Subcutaneous adipose tissue (tissue), 4 donors: Measurements from ENCODE around the gene TAGLN3. TPM values are rescaled to one million over a fixed set of nuclear protein-coding genes. Genes with fewer than 3 reads are reported as not detected.

Source experiments
- total RNA-seq, 4 donors: library from RNA; depleted of rRNA; stranded (reverse); fragments of >200 nt; gene quantifications; one replicate each; pipeline ENCODE4 v1.1.0, GENCODE V29; 2016
- TF ChIP-seq, protein P1 (sequence below): fragments of 450-650 bp; IDR thresholded peaks from one replicate; pipeline ENCODE4 v1.5.1; 2016; ENCODE audit warnings: low read depth, mild to moderate bottlenecking, control low read depth, antibody characterized with exemption, moderate library complexity

Gene TAGLN3
- total RNA-seq, 4 donors from 2014 or later: not detected

DNA sequence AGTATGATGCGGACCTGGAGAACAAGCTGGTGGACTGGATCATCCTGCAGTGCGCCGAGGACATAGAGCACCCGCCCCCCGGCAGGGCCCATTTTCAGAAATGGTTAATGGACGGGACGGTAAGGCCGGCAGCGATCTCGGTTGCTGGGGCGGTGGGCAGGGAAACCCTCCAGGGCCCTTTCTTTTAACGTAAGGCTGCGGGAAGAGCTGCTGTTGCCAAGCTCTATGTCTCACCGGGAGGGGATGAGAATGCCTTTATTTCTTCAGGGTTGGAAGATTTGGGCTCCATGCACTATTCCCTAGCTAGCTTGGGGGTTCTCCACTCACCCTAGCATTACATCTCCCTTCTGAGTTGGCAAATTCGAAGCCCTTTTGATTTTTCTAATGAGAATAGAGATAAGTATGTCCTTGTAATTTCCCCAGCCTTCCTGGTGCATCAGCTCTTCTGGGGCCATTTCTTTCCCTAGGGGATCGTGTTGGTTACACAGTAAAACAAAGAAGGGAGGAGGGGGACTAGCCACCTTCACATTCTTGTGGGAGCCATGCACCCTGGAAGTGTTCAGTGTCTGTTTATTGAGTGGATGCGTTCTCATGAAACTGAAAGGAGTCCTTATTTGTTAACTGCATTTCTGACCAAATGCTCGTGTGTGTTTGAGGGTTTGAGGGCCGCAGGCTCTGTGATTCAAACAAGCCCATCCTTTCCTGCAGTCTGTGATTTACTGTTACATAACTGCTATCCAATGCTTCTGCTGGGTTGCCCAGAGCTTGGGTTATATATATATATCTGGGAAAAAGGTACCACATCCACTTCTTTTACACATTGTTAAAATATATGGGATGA, 982 bp downstream of the TAGLN3 start:
- TF ChIP-seq, protein P1, sequence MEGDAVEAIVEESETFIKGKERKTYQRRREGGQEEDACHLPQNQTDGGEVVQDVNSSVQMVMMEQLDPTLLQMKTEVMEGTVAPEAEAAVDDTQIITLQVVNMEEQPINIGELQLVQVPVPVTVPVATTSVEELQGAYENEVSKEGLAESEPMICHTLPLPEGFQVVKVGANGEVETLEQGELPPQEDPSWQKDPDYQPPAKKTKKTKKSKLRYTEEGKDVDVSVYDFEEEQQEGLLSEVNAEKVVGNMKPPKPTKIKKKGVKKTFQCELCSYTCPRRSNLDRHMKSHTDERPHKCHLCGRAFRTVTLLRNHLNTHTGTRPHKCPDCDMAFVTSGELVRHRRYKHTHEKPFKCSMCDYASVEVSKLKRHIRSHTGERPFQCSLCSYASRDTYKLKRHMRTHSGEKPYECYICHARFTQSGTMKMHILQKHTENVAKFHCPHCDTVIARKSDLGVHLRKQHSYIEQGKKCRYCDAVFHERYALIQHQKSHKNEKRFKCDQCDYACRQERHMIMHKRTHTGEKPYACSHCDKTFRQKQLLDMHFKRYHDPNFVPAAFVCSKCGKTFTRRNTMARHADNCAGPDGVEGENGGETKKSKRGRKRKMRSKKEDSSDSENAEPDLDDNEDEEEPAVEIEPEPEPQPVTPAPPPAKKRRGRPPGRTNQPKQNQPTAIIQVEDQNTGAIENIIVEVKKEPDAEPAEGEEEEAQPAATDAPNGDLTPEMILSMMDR: no peak

DNA sequence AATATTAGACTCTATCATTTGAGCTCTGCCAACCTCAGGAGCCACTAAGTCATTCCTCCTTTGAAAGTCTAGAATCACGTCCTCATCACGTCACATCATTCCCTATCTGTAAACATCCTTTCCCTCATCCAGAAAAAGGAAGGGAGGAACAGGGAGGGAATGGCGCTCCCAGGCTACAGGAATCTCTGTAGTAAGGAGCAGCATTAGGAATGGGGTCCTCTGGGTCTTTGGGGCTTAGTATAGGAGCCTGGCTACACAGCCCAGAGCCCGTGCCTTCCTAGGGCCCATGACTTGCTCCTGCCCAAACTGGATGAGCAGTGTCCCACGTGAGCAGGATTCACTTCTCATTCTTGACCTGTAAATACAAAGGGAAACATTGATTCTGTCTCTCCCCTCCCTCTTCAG, 1.6 kb downstream of the TAGLN3 start:
- TF ChIP-seq, protein P1: no peak

DNA sequence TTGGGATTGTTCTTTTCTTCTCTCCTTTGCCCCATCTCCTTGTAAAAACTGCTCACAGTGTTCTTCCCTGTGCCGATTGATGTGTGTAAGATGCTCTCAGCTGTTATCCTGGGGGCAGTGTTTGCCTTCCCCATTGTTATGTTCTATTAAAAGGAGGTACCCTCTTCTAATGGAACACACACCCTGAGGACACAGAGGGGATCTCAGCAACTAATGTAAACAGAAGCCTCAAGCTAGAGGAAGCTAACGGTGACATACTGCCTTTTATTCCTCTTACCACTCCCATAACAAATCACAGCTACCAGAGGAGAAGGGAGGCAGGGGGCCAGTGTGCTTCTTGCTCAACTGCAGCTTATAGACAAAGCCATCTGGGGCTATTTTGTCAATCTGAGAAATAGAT, 2.2 kb downstream of the TAGLN3 start:
- TF ChIP-seq, protein P1: no peak

DNA sequence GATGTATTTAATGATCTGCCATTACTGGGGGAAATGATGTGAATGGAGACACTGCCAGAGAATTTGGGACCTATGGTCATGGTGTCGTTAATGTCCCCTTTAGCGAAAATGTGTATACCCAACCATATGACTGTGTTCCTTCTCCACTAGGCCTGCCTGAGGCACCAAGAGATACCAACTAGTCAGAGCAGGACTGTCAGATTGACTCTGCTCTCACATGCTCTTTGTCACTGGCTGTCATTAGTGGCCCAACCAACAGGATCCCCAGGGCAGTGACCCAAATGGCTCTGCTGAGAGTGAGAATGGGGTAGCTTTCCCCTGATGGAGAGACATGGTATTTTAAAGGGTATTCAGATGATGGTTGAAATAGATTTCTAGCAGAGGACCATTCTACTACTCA, 2.8 kb downstream of the TAGLN3 start:
- TF ChIP-seq, protein P1: no peak

DNA sequence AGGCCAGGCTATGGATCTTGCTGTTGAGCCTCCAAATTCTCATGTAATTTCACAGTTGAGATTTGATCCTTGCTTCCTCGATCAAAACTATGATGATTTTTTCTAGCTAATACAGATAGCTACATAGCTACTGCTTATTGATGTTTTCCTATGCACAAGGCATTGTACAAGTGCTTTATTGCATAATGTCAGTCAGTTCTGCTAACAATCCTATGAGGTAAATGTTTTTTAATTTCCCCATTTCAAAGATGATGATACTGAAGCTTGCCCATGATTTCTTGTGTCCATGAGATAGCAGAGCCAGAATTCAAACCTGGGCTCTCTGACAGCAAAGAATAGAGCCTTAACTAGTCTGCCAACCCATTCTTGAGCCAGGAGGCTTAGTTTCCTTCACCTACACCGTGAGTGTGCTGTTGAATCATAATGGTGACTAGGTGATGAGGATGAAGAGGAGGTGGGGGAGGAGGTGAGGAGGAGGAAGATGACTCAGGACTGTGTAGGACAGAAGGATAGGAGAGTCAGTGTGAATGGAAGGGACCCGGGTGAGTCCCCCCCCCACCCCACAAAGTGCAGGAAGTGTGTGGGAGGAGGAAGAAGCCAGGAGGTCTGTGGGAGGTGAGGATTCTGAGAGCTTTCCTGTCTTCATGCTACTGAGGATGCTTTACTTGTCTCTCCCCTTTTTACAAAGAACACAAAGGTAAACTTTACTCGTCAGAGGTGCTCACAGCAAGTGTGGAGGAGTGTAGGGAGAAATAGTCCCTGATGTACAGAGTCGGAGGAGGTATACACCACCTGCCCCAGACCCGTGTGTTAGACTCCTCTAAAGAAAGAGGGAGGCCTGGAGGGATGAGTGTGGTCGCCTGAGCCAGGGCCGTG, 3.6 kb downstream of the TAGLN3 start:
- TF ChIP-seq, protein P1: no peak

DNA sequence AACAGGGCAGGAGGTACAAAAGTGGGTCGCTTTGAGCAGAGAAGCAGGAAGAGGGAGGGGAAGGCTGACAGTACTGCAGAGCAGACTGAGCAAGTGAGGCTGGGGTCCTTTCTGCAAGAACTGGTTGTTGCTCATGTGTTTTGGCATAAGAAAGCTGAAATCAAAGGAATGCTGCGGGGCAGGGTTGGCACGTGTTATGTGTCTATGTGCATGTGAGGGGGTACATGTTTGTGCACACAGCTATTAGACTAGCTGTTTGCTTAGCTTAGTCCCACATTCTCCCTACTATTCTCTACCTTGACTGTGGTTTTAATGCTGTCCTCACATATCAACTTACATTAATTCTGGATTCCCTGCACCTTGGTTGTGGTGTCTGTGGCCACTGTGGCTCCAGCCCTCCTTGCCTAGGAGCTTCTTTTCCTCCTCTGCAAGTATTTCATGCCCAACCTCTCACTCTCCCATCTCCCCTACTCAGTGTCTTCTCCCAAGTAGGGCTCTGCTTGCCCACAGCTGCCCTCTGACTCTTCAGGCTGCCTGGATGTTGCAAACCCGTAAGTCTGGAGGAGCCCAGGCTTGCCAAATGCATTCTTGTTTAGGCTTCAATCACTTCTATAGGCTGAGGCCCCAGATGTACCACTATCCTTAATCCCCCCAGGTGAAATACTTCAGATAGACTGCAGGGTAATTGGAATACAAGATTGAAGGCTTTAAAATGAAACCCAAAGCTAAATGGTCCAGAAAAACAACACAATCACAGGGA, 4.8 kb downstream of the TAGLN3 start:
- TF ChIP-seq, protein P1: no peak

DNA sequence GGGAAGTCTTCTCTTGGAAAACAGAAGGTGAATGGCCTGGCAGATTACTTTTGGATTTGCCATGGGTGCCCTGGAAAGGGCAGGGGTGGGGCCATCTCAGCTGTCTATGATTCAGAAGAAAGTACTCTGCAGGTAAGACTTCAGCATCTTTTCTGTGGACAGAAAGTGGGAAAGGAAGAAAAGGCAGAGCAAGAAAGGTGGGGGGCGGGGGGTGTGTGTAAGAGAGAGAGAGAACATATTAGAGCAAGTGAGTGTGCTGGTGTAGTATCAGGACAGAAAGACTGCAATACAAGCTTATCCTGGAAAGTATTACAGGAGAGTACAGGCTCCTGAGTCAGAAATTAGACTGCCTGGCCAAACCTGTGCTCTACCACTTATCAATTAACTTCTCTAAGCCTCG, 5.5 kb downstream of the TAGLN3 start:
- TF ChIP-seq, protein P1: no peak
